GM19043 (cell line): ENCODE results near the gene AWAT2.
"Not testable (repeated sequence)": the region's sequence is repeated elsewhere in the genome, so short reads cannot be mapped to it uniquely, and the experiment has no call there.

ENCODE experiments used
- ATAC-seq: cut with Tn5 transposase; IDR thresholded peaks from one replicate; pipeline ENCODE4 v1.9.1; 2021; ENCODE audit warnings: low read depth; ENCODE audit not compliant: unreplicated experiment

AWAT2 gene

DNA sequence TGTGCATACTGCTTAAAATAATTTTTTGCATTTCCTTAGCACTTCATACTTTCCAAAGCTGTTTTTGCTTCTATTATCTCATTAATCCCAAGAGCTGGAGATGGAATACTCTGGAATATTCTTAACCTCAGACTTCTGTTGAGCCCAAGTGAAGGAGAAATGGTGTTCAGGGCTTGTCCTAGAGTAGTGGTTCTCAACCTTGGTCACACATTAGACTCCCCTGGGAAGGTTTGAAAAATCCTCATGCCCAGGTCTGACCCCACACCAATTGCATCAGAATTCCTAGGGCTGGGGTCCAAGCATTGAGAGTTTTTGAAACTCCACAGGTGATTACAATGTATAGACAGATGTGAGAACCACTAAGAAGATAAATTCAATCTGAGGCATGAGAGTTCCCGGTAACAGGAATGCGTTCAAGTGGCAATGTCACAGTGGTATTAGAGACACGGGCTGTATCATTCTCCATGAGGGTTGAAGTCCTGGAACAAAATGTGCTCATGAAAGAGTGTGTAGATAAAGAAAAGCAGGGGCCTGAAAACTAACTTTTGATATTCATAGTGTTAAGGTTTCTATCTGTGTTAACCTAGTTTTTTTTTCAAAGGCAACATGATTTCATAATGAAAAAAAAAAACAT lies 47.9 kb downstream of the AWAT2 start:
- no peak for ATAC-seq

DNA sequence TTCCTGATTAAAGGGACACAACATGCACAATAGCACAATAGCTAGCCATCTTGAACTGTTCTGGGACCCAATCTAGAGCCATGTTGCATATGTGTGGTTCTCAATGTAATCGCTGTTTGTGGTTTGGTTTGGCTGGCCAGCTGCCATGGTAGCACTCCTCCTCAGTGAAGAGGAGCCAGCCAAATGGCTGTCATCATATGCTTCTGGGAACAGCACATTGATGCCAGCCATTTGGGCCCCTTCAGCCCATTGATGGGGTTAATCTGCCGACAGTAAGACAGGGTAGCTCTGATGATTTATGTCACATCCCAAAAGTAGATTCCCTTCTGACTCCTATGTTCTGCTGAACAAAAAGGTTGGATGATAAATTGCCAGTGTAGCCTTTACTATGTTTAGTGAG lies 48.5 kb downstream of the AWAT2 start:
- no peak for ATAC-seq

DNA sequence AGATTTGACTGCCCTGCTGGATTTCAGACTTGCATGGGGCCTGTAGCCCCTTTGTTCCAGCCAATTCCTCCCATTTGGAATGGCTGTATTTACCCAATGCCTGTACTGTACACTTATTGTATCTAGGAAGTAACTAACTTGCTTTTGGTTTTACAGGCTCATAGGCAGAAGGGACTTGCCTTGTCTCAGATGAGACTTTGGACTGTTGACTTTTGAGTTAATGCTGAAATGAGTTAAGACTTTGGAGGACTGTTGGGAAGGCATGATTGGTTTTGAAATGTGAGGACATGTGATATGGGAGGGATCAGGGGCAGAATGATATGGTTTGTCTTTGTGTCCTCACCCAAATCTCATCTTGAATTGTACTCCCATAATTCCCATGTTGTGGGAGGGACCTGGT lies 51.4 kb downstream of the AWAT2 start:
- not testable (repeated sequence) for ATAC-seq

DNA sequence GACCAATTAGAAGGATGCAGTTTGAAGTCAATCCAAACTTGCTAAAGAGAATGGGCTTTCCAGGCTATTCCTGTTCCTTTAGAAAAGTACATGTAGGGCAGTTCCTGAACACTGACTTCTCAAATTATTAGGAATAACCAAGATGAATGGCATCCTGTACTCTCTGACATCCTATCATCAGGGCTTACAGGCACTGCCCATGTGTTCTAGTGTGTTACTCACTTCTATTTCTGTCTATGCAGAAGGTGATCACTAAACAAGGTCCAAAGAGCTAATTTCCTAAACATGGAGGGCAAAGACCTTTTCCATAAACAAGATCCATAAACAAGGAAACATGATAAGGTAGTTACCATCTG lies 53.6 kb downstream of the AWAT2 start:
- ATAC-seq: no peak

DNA sequence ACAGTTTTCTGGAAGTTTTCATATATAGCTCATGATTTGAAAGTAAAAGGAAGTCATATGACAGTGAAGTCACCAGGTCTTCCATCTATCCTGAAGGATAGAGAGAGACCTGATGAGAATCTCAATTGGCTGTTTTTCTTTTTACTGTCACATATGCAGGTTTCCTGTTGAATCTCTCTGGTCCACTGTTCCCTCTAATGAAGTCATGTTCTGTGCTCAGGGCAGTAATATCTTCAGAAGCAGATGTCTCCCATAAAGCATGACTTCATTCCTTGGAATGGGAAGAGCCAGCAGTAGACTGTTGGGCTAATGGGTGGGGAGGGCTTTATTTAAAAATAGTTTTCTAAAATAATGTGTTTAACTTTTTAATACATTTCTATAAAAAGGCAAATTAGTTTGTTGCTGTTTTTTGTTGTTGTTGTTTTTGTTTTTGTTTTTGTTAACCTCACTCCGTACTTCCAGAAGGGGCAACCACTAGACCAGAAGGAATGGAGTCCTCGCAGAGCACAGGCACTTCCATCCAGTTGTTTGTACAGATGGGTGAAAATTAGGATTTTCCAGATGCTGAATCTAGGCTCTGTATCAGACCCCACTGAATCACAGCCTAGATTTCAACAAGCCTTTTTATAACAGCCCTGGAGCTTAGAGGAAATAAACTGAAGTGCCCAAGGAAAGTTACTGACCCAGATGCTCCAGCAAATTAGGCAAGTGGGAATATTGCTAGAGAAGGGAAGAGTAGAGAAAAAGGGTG lies 54.2 kb downstream of the AWAT2 start:
- ATAC-seq: no peak

DNA sequence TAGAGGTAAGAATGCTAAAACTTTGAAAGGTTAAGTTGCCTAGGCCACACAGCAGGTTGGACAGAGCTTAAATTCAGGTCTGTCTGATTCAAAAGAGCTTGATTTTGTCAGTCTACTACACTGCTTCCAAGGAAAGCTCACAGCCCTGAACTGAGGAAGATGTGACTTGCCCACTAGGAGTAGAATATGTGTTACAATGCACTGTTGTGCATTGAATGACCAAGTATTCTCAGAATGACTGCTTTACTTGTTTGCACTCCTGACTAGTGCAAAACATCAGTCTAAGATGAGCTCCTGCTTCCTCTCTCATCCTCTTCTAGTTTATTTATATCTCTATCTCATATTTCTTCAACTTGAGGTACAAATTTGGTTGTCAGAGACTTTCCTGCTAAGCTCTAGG lies 56.2 kb downstream of the AWAT2 start:
- no peak for ATAC-seq

DNA sequence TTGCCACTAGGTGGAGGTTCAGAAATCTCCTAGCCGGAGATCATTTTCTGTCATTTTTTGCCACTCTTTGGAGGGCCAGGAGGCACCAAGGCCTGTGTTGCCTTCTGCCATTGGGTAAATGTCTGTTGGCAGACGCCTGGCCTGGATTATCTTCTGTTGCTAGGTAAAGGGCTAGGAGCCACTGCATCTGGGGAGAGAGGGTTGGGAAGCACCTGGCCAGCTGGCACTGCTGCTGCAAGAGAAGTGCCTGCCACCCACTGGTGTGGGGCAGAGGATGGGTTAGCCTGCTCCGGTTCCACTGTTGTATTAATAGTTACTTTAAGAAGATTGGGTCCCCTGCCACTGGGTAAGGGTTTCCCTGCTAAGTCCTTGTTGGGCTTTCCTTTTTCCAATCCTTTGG lies 58.1 kb downstream of the AWAT2 start:
- ATAC-seq: no peak
